ENCODE measurements around the gene ACAD9. TPM values are rescaled to one million over a fixed set of nuclear protein-coding genes. Genes with fewer than 3 reads are reported as not detected.

Gene ACAD9
- total RNA-seq, 6 experiments from 2014 or later: 37.5 to 47.1 (median 45.1) TPM

DNA sequence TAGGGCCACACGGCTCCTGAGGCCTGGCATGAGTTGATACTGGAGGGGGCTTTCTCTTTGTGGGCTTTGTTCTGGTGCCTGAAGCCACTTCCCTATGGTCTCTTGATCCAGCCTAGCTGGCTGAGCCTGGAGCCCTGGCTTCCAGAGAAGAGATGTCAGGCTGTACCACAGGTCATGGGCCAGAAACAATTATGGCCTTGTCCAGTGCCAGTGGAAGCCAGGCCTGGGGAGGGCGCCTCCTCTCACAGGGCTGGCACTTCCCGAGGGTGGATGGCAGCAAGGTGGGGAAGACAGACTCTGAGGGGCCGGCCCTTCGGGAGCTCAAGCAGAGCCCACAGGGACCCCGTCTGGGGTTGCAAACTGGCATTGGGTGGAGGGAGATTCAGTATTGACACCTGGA is 34.9 kb upstream of the ACAD9 start:
- Mint-ChIP-seq H3K27ac (no peak overlapping the region), H3K4me3 (no peak overlapping the region), H3K9me3 (no peaks in the 10 kb centered on the region), H3K27me3 (ENCODE audit: insufficient read depth) (peaks cover 4% of the 10 kb centered on the region; the same call in 1 of the 2 replicates), H3K4me1 (ENCODE audit: low read depth) (peaks cover 22% of the 10 kb centered on the region), H3K36me3 (ENCODE audit: low read depth) (no peaks in the 10 kb centered on the region)
- DNase-seq: no peak
- TF ChIP-seq, protein P1, sequence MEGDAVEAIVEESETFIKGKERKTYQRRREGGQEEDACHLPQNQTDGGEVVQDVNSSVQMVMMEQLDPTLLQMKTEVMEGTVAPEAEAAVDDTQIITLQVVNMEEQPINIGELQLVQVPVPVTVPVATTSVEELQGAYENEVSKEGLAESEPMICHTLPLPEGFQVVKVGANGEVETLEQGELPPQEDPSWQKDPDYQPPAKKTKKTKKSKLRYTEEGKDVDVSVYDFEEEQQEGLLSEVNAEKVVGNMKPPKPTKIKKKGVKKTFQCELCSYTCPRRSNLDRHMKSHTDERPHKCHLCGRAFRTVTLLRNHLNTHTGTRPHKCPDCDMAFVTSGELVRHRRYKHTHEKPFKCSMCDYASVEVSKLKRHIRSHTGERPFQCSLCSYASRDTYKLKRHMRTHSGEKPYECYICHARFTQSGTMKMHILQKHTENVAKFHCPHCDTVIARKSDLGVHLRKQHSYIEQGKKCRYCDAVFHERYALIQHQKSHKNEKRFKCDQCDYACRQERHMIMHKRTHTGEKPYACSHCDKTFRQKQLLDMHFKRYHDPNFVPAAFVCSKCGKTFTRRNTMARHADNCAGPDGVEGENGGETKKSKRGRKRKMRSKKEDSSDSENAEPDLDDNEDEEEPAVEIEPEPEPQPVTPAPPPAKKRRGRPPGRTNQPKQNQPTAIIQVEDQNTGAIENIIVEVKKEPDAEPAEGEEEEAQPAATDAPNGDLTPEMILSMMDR (IDR thresholded peaks at IDR 0.05): no peak

DNA sequence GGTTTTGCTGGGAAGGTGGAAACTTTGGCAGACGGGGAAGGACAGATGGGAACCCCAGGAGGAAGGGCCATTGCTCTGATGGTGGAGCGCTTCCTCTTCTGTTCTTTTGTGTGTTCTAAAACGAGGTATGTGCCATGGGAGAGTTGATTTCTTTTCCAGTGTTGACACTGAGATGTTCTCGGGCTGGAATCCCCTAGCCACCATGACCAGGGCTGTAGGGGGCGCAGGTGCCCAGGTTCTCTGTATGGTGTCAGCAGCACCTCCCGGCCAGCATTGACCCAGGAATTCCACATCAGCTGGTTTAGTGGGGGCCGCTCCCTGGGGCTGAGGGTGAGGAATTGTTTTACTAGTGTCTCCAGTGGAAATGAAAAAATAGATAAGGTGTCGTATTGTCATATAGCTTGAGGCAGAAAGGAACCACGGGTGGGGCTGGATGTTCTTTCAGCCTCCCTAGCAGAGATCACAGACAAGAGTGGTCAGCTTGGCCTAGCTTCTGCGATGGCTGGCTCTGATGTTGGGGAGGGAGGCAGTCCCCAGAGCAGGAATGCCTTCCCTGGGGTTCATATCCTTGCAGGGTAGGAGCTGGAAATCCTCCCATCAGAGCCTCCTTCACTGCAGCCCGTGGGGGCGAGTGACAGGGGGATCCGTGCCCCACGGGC is 34.2 kb upstream of the ACAD9 start:
- Mint-ChIP-seq H3K36me3 (ENCODE audit: low read depth) (no peaks in the 10 kb centered on the region), H3K27ac (peak overlapping the region; percentile 51), H3K27me3 (ENCODE audit: insufficient read depth) (peaks cover 4% of the 10 kb centered on the region; the same call in 1 of the 2 replicates), H3K4me3 (peak overlapping the region; percentile 41), H3K9me3 (no peaks in the 10 kb centered on the region), H3K4me1 (ENCODE audit: low read depth) (peaks cover 28% of the 10 kb centered on the region)
- DNase-seq: no peak
- TF ChIP-seq, protein P1 (IDR thresholded peaks at IDR 0.05): no peak

DNA sequence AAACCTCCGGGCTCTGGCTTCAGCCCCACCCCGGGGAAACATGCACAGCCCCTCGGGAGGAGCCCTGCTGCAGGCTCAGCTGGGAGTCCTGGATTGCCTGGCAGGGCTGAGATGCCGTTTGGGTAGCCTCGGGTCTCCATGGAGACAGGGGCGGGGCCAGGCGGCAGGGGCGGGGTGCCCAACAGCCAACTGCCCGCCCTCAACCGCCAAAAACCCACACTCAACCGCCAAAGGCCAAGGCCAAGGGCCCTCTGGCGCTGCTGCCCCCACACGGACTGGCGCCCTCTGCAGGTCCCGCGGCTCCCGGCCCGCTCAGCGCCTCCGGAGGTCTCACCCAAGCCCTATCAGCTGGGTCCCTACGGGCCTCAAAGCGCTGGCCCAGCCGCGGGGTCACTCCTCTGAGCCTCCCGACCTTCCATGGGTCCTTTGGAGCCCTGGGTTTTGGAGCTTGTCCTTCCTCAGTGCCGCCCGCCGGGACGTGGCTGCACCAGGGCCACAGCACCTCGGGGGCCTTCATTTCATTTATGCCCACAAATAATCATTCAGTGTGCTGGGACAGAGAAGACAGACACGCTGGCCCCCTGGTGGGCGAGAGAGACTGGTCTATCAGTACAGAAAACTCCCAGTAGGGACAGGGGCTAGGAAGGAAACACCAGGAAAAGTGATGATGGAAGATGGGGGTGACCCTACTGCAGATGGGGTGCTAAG is 33.5 kb upstream of the ACAD9 start:
- Mint-ChIP-seq H3K27me3 (ENCODE audit: insufficient read depth) (peaks cover 4% of the 10 kb centered on the region; the same call in 1 of the 2 replicates), H3K4me1 (ENCODE audit: low read depth) (peaks cover 26% of the 10 kb centered on the region), H3K36me3 (ENCODE audit: low read depth) (no peaks in the 10 kb centered on the region), H3K4me3 (peak overlapping the region; percentile 81), H3K9me3 (no peaks in the 10 kb centered on the region), H3K27ac (peak overlapping the region; percentile 86)
- peak; percentile 73 for DNase-seq
- TF ChIP-seq, protein P1 (IDR thresholded peaks at IDR 0.05): peak; percentile 85

DNA sequence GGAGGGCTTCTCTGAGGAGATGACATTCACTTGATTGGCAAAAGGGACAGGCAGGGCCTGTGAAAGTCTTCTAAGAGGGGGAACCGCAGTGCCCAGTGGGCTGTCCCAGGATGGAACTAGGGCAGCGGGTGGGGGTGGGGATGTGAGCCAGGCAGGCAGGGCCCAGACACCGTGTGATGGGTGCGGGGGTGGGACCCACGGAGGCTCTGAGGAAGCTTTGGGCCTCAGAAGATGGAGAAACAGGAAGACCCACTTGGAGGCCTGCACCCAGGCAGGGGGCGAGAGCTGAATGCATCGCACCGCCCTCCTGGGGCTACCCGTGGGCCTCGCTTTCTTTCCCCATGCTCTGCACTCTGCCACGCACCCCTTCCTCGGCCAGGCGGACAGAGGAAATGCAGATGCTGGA is 32.9 kb upstream of the ACAD9 start:
- TF ChIP-seq, protein P1 (IDR thresholded peaks at IDR 0.05): no peak
- H3K4me1 Mint-ChIP-seq (ENCODE audit: low read depth): peaks cover 21% of the 10 kb centered on the region
- H3K27ac Mint-ChIP-seq: peak overlapping the region; percentile 86; the same call in 1 of the 2 replicates

DNA sequence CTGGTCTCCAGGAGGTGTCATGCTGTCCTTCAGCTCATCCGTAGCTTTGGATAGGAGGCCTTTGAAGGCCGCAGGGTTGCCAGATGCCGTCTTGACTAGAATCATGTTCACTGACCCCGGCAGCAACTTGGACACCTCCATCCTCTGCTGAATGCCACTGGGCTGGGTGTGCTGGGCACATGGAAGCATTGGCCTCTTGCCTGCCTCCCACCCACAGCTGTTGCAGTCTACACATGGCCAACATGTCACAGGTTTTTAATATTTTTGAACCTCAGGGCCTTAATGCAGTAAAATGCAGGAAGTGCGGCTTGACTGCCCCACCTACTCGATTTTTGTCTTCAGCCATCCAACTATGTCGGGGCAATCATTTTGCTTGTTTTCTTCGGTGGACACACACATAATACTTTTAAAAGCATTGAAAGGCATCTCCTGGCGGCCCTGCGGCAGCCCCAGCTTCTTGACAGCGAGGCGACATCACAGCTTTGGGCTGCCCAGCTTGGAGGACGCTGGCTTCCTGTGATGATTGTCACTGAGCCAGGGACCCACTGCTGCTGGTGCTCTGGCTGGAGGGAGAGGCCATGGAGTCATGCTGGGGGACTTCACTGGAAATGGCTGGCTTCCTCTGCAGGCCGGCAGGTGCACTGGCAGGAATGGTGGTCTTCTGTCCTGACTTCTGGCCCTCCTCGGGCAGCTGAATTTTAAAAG is 31.6 kb upstream of the ACAD9 start:
- TF ChIP-seq, protein P1 (IDR thresholded peaks at IDR 0.05): no peak
- peaks cover 21% of the 10 kb centered on the region for H3K4me1 Mint-ChIP-seq (ENCODE audit: low read depth)
- H3K27me3 Mint-ChIP-seq (ENCODE audit: insufficient read depth): peaks cover 4% of the 10 kb centered on the region; the same call in 1 of the 2 replicates
- H3K27ac Mint-ChIP-seq: no peak overlapping the region
- H3K36me3 Mint-ChIP-seq (ENCODE audit: low read depth): no peaks in the 10 kb centered on the region
- no peak overlapping the region for H3K4me3 Mint-ChIP-seq
- H3K9me3 Mint-ChIP-seq: no peaks in the 10 kb centered on the region
- DNase-seq: no peak

More for the DNA sequence above, 32.9 kb upstream of the ACAD9 start:
- Mint-ChIP-seq H3K9me3 (no peaks in the 10 kb centered on the region), H3K4me3 (peak overlapping the region; percentile 81), H3K36me3 (ENCODE audit: low read depth) (no peaks in the 10 kb centered on the region), H3K27me3 (ENCODE audit: insufficient read depth) (peaks cover 4% of the 10 kb centered on the region; the same call in 1 of the 2 replicates)
- no peak for DNase-seq
